Panc1 (cell line): ENCODE data around the gene TMEM63C. TPM values are rescaled to one million over a fixed set of nuclear protein-coding genes. Genes with fewer than 3 reads are reported as not detected.

ENCODE experiments used
- ATAC-seq: fragments of 200-7000 bp; cut with Tn5 transposase; 2 replicates; pipeline ENCODE4 v1.9.1; 2020; ENCODE audit warnings: mild to moderate bottlenecking, moderate library complexity
- BruUV-seq: library from RNA; stranded (reverse); fragments of 400-500 nt; replicated peaks from 2 replicates; lab custom pipeline; 2021; lab: Mats Ljungman, UMichigan
- CTCF ChIA-PET: fragments of 300-600 bp; sonication (Branson Sonifier 250); formaldehyde crosslinking; loops from one replicate; lab custom pipeline; 2022; ENCODE audit warnings: antibody characterized with exemption; lab: Charles Lee
- POLR2A ChIA-PET: fragments of 300-600 bp; sonication (Branson Sonifier 250); formaldehyde crosslinking; loops from one replicate; lab custom pipeline; 2022; ENCODE audit warnings: antibody characterized with exemption; lab: Charles Lee
- DNase-seq: peaks from one replicate; pipeline ENCODE4 v3.0.0-alpha.2; 2010; ENCODE audit warnings: low read depth, low spot score
- H3K27ac ChIP-seq: 2 replicates; pipeline ENCODE4 v1.5.1; 2011; ENCODE audit warnings: mild to moderate bottlenecking, low read length, inconsistent platforms
- H3K27me3 ChIP-seq: fragments of 200-500 bp; sonication (Bioruptor generic); 2 replicates; pipeline ENCODE4 v1.6.0; 2014; ENCODE audit warnings: low read length, inconsistent platforms; ENCODE audit not compliant: control insufficient read depth, insufficient read depth
- H3K36me3 ChIP-seq: fragments of 200-500 bp; sonication (Bioruptor generic); 2 replicates; pipeline ENCODE4 v1.5.1; 2014; ENCODE audit warnings: inconsistent platforms, mild to moderate bottlenecking, low read length, moderate library complexity; ENCODE audit not compliant: control insufficient read depth, insufficient read depth
- H3K4me1 ChIP-seq: 2 replicates; pipeline ENCODE4 v1.5.1; 2011; ENCODE audit warnings: inconsistent platforms, mild to moderate bottlenecking, low read length, moderate library complexity; ENCODE audit not compliant: control insufficient read depth, insufficient read depth
- H3K4me3 ChIP-seq, 2 experiments: 2 replicates each; pipeline ENCODE4 v1.5.1; 2011 to 2012; ENCODE audit warnings: low read depth in 2 of 2, low read length in 2 of 2, mild to moderate bottlenecking in 2 of 2, inconsistent platforms in 1 of 2, moderate library complexity in 1 of 2
- H3K9me3 ChIP-seq: fragments of 200-500 bp; sonication (Bioruptor generic); 2 replicates; pipeline ENCODE4 v1.5.1; 2014; ENCODE audit warnings: low read depth, mild to moderate bottlenecking, inconsistent platforms, low read length, moderate library complexity; ENCODE audit not compliant: control insufficient read depth, insufficient read depth
- CTCF ChIP-seq: fragments of 450-650 bp; IDR thresholded peaks from 2 replicates; pipeline ENCODE4 v1.5.1; 2017; ENCODE audit warnings: mild to moderate bottlenecking
- POLR2AphosphoS5 ChIP-seq: IDR thresholded peaks from 2 replicates; pipeline ENCODE4 v1.6.1; 2012; ENCODE audit warnings: mild to moderate bottlenecking, low read depth, low read length, moderate library complexity
- REST ChIP-seq, 2 experiments: IDR thresholded peaks; 2 replicates each; pipeline ENCODE4 v1.6.1; 2011 to 2012; ENCODE audit warnings: low read depth in 2 of 2, control low read depth in 1 of 2, low read length in 1 of 2, mild to moderate bottlenecking in 1 of 2, moderate library complexity in 1 of 2; ENCODE audit not compliant: insufficient read depth in 1 of 2
- SIN3A ChIP-seq: IDR thresholded peaks from 2 replicates; pipeline ENCODE4 v1.6.1; 2012; ENCODE audit warnings: low read depth, mild to moderate bottlenecking, low read length, moderate library complexity, borderline replicate concordance; ENCODE audit not compliant: insufficient read depth
- TCF7L2 ChIP-seq: IDR thresholded peaks from 2 replicates; pipeline ENCODE4 v1.6.1; 2011; ENCODE audit warnings: mild to moderate bottlenecking, low read depth, low read length, inconsistent platforms
- in situ Hi-C: cut with HindIII; loops from 2 replicates; pipeline ENCODE4 v1.10.0; 2016; ENCODE audit warnings: low sequenced_read_pairs, low pct_unique_long_range_greater_than_20kb
- intact Hi-C: fragments of 100-400 bp; cut with micrococcal nuclease; formaldehyde crosslinking; loops from one replicate; pipeline ENCODE4 v1.10.0; 2022; ENCODE audit not compliant: unreplicated experiment
- total RNA-seq: library from RNA; stranded (reverse); gene quantifications from one replicate; pipeline ENCODE4 v1.2.1, GENCODE V29; 2021; ENCODE audit not compliant: unreplicated experiment

Gene TMEM63C
- total RNA-seq, 1 experiment from 2014 or later, result 2.4 TPM

GRCh38 chr14:77286576-77286975 is 105.0 kb downstream of the TMEM63C start:
- BruUV-seq, result no TSS peak
- POLR2A ChIA-PET, result no interaction called here
- in situ Hi-C loops, result no loop called here
- H3K4me3 ChIP-seq, result no peak overlapping the region
- no peaks in the 10 kb centered on the region for H3K4me1 ChIP-seq
- no peak for ATAC-seq
- TF ChIP-seq REST (IDR thresholded peaks at IDR 0.05; ENCODE audit: insufficient read depth in 1 of 2, low read depth in 2 of 2, low read length in 1 of 2), result no peak
- TF ChIP-seq POLR2AphosphoS5, result no peak
- TF ChIP-seq TCF7L2, result no peak
- TF ChIP-seq SIN3A, result no peak
- H3K27ac ChIP-seq, result no peak overlapping the region
- H3K9me3 ChIP-seq, result no peaks in the 10 kb centered on the region
- DNase-seq, result no peak
- CTCF ChIA-PET, result no interaction called here
- peaks cover 10% of the 10 kb centered on the region; the same call in 1 of the 2 replicates for H3K36me3 ChIP-seq
- no peaks in the 10 kb centered on the region for H3K27me3 ChIP-seq
- intact Hi-C loops, result no loop called here

GRCh38 chr14:77290705-77291104 is 109.1 kb downstream of the TMEM63C start:
- intact Hi-C loops, result no loop called here
- no peak overlapping the region for H3K27ac ChIP-seq
- H3K9me3 ChIP-seq, result no peaks in the 10 kb centered on the region
- H3K4me1 ChIP-seq, result no peaks in the 10 kb centered on the region
- BruUV-seq, result no TSS peak
- ATAC-seq (0 out of 2 replicates have a peak, but pooled peaks have one; percentile 62), DNase-seq (no peak)
- H3K27me3 ChIP-seq, result no peaks in the 10 kb centered on the region
- POLR2A ChIA-PET, result no interaction called here
- TF ChIP-seq POLR2AphosphoS5 (no peak), REST (IDR thresholded peaks at IDR 0.05; ENCODE audit: insufficient read depth in 1 of 2, low read depth in 2 of 2, low read length in 1 of 2) (no peak), SIN3A (no peak), CTCF (no peak), TCF7L2 (no peak)
- H3K4me3 ChIP-seq, result no peak overlapping the region
- in situ Hi-C loops, result no loop called here
- H3K36me3 ChIP-seq, result peaks cover 4% of the 10 kb centered on the region; the same call in 1 of the 2 replicates
- CTCF ChIA-PET, result no interaction called here
